Measurements from ENCODE around the gene DEGS2.

The DEGS2 gene

DNA sequence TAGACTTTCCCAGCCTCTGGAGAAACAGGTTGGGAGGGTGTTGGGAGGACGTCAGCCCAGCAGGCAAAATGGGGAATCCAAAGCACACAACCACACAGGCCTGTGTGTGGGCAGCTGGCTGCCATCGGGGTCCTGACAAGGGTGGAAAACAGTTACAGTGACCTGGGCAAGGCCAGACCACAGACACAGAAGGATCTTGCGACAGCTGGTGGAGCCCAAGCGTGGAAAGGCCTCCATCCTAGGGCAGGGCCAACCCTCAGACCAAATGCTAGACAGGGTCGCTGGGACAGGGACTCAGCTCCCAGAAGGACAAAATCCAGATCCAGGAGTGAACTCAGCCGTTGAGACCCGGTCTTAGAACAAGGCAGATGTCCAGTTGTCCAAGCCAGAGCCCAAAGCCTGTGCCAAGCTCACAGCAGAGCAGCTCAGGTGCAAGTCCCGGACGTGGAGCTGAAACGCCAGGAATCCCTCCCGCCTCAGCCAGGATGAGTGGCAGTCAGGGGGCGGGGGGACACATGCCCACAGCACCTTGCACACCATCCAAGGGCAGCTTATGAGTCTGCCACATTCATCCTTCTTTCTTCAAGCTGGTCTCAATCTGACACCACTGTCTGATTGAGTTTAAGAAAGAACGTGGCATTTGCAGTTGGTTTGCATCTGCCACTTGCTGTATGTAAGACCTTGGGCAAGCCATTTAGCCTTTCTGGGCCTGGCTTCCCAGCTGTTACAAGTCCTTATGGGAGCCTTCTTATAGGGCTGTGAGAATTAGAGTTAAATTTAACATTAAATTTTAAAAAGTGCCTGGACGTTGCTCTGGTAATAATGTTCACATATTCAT lies 37.6 kb downstream of the DEGS2 start:
- CTCF ChIA-PET = interaction anchor here (0.6 to 1.5 kb wide), 2 partner anchors 14 to 148 kb away, joined by 4 to 8 read pairs; no protein-coding TSS in a partner anchor
- TF ChIP-seq, protein P1, sequence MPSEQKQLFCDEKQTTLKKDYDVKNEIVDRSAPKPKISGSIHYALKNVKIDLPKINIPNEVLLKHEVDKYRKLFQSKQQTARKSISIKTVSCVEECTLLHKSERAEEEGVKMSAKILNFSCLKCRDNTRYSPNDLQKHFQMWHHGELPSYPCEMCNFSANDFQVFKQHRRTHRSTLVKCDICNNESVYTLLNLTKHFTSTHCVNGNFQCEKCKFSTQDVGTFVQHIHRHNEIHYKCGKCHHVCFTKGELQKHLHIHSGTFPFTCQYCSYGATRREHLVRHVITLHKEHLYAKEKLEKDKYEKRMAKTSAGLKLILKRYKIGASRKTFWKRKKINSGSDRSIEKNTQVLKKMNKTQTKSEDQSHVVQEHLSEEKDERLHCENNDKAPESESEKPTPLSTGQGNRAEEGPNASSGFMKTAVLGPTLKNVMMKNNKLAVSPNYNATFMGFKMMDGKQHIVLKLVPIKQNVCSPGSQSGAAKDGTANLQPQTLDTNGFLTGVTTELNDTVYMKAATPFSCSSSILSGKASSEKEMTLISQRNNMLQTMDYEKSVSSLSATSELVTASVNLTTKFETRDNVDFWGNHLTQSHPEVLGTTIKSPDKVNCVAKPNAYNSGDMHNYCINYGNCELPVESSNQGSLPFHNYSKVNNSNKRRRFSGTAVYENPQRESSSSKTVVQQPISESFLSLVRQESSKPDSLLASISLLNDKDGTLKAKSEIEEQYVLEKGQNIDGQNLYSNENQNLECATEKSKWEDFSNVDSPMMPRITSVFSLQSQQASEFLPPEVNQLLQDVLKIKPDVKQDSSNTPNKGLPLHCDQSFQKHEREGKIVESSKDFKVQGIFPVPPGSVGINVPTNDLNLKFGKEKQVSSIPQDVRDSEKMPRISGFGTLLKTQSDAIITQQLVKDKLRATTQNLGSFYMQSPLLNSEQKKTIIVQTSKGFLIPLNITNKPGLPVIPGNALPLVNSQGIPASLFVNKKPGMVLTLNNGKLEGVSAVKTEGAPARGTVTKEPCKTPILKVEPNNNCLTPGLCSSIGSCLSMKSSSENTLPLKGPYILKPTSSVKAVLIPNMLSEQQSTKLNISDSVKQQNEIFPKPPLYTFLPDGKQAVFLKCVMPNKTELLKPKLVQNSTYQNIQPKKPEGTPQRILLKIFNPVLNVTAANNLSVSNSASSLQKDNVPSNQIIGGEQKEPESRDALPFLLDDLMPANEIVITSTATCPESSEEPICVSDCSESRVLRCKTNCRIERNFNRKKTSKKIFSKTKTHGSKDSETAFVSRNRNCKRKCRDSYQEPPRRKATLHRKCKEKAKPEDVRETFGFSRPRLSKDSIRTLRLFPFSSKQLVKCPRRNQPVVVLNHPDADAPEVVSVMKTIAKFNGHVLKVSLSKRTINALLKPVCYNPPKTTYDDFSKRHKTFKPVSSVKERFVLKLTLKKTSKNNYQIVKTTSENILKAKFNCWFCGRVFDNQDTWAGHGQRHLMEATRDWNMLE (tag by site-specific recombination; conservative IDR thresholded peaks at IDR 0.05; ENCODE audit: low read depth) = no peak
- TF ChIP-seq ZNF19 (tag by site-specific recombination; IDR thresholded peaks at IDR 0.05; ENCODE audit: low read depth) = no peak
- no peak for TF ChIP-seq ZNF155 (tag by site-specific recombination; IDR thresholded peaks at IDR 0.05)
- TF ChIP-seq REPIN1 (tag by site-specific recombination; IDR thresholded peaks at IDR 0.05; ENCODE audit: low read depth) = no peak
- TF ChIP-seq ZNF423 (tag by site-specific recombination; IDR thresholded peaks at IDR 0.05) = no peak
- TF ChIP-seq ZBTB20 (tag by site-specific recombination; IDR thresholded peaks at IDR 0.05) = no peak
- no peak for TF ChIP-seq ZSCAN16 (tag by site-specific recombination; IDR thresholded peaks at IDR 0.05)
- no peak for TF ChIP-seq KLF7 (tag by site-specific recombination; IDR thresholded peaks at IDR 0.05; ENCODE audit: borderline replicate concordance)
- TF ChIP-seq ZNF514 (tag by site-specific recombination; IDR thresholded peaks at IDR 0.05) = no peak
- no peak for TF ChIP-seq ZNF791 (tag by site-specific recombination; IDR thresholded peaks at IDR 0.05)
- TF ChIP-seq SP3 (tag by site-specific recombination; IDR thresholded peaks at IDR 0.05) = no peak
- Histone ChIP-seq H3K4me1 (ENCODE audit: control insufficient read depth, insufficient read depth, low read length) (no peaks in the 10 kb centered on the region), H3K36me3 (ENCODE audit: control insufficient read depth in 2 of 2, insufficient read depth in 1 of 2, low read length in 2 of 2) (peaks cover 0 to 27% of the 10 kb centered on the region in 2 experiments; a peak in 2 of 3 replicates), H3K9me3 (ENCODE audit: control insufficient read depth, insufficient read depth, low read depth, low read length) (no peaks in the 10 kb centered on the region), H3K27ac (ENCODE audit: extremely low read depth, low read depth, low read length) (no peak overlapping the region), H3K4me3 (ENCODE audit: low read depth, low read length) (no peak overlapping the region)
- POLR2A ChIA-PET = no interaction called here

DNA sequence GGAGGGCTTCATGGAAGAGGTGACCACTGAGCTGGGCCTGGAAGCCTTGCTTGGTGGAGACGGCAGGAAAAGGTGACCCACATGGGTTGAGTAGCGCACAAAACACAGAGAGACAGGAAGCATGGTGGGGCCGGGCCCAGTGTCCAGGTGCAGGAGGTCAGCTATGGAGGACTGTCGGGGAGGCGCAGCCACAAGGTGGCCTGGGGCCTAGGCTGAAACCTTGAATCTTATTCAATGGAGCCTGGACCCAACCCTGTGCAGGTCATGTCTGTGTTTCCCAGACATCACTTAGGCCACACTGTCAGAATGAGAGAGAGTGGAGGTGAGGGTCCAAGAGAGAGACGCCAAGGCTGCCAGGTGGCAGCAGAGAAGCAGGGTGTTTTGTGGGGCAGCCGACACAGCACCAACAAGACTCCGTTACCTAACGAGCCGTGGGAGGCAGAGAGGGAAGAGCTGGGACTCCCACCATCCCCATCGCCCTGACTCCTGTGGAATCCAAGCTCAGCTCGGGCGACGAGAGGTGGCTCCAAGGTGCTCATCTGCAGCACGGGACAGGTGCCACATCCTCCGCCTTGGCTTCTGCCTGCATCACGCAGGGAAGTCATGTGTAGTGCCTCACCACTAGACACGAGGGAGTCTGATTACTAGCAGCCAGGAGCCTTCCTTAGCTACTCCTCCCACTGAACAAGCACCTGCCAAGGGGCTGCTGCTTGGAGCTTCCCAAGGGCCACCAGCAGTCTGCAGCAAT lies 38.7 kb downstream of the DEGS2 start:
- Histone ChIP-seq H3K27ac (ENCODE audit: extremely low read depth, low read depth, low read length) (no peak overlapping the region), H3K4me1 (ENCODE audit: control insufficient read depth, insufficient read depth, low read length) (no peaks in the 10 kb centered on the region), H3K36me3 (ENCODE audit: control insufficient read depth in 2 of 2, insufficient read depth in 1 of 2, low read length in 2 of 2) (peaks cover 0 to 17% of the 10 kb centered on the region in 2 experiments; a peak in 2 of 3 replicates), H3K9me3 (ENCODE audit: control insufficient read depth, insufficient read depth, low read depth, low read length) (no peaks in the 10 kb centered on the region), H3K4me3 (ENCODE audit: low read depth, low read length) (no peak overlapping the region)
- TF ChIP-seq ZNF610 (tag by site-specific recombination; IDR thresholded peaks at IDR 0.05; ENCODE audit: borderline replicate concordance) (no peak), GLI4 (tag by site-specific recombination; IDR thresholded peaks at IDR 0.05) (no peak), ZNF664 (tag by site-specific recombination; IDR thresholded peaks at IDR 0.05) (no peak), ZNF202 (tag by site-specific recombination; IDR thresholded peaks at IDR 0.05; ENCODE audit: borderline replicate concordance) (no peak), ZNF558 (tag by site-specific recombination; IDR thresholded peaks at IDR 0.05) (no peak), ZNF571 (tag by site-specific recombination; IDR thresholded peaks at IDR 0.05) (no peak), SP3 (tag by site-specific recombination; IDR thresholded peaks at IDR 0.05) (no peak)
- TF ChIP-seq, protein P2, sequence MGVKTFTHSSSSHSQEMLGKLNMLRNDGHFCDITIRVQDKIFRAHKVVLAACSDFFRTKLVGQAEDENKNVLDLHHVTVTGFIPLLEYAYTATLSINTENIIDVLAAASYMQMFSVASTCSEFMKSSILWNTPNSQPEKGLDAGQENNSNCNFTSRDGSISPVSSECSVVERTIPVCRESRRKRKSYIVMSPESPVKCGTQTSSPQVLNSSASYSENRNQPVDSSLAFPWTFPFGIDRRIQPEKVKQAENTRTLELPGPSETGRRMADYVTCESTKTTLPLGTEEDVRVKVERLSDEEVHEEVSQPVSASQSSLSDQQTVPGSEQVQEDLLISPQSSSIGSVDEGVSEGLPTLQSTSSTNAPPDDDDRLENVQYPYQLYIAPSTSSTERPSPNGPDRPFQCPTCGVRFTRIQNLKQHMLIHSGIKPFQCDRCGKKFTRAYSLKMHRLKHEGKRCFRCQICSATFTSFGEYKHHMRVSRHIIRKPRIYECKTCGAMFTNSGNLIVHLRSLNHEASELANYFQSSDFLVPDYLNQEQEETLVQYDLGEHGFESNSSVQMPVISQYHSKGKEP (tag by site-specific recombination; IDR thresholded peaks at IDR 0.05) = no peak
- ChIA-PET POLR2A (interaction anchor here (0.5 kb wide), 1 partner anchor 17 kb away, joined by 6 read pairs; no protein-coding TSS in a partner anchor), CTCF (interaction anchor here (0.6 to 1.5 kb wide), 2 partner anchors 12 to 19 kb away, joined by 7 to 8 read pairs; no protein-coding TSS in a partner anchor)

Data from HEK293 (cell line).